GM10847 (cell line): ENCODE measurements around the gene SPEF1.

ENCODE experiments used
- POLR2A ChIP-seq: IDR thresholded peaks from 2 replicates; pipeline ENCODE4 v1.6.1; 2011; ENCODE audit not compliant: insufficient read length; ENCODE audit errors: extremely low read depth

The SPEF1 gene

DNA sequence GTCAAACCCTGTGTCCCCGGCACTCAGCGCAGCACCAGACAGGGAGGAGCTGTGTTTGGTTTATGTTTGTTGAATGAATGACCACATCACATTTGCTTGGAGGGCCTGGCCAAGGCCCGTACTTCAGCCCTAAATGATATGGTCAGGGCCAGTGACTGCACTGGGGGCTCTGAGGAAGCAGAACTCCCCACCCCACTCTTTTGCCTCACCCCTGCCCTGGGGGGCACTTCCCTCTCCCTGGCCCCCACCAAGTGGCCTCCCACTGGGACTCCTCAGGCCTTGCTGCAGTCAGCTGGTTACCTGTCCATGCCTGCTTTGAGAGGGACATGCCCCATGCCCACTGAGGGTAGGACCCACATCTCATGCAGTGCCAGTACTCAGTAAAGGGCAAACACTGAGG lies 16.6 kb downstream of the SPEF1 start:
- no peak for TF ChIP-seq POLR2A

GRCh38 chr20:3763671-3764601 lies 17.3 kb downstream of the SPEF1 start:
- TF ChIP-seq POLR2A: no peak

- TF ChIP-seq POLR2A: no peak
Observed at GRCh38 chr20:3760655-3761348, 20.4 kb downstream of the SPEF1 start.

DNA sequence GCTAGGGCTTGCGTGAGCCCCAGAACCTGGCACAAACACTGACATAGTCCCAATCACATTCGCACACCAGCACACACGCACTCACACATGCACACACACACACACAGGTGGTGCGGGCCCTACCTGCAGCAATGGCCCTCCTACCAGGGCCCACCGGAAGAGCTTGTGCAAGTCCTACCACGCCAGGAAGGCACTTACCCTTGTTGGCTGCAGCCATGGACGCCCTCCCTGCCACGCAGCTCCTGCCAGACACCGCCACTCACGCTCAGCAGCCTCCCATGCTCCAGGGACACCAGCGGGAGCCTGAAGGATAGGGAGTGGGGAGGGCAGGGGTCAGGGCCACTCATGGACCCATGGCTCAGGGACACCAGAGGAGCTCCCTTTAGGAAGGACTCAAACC lies 21.4 kb downstream of the SPEF1 start:
- no peak for TF ChIP-seq POLR2A

DNA sequence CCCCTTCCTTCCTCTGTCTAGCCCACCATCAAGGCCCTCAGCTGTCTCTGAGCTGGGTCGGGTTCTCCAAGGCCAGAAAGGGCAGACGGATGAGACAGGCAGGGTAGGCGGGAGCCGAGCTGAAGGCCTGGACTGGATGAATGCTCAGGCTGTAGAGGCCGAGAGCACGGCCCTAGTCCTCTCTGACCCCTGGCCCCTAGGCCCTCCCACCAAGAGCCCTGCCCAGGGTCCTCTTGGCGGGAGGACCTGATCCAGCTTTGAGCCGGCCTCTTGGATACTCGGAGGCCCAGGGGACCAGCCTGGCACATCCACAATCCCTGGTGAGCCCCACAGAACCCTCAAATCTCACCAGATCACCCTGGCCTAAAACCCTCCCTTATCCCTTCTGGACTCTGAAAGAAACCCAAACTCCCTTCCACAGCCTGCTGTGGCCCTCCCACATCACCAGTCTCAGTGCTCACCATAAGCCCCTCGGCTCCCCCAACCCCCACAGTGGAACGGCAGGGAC lies 21.9 kb downstream of the SPEF1 start:
- TF ChIP-seq POLR2A: no peak

GRCh38 chr20:3758566-3758965 lies 22.7 kb downstream of the SPEF1 start:
- no peak for TF ChIP-seq POLR2A

DNA sequence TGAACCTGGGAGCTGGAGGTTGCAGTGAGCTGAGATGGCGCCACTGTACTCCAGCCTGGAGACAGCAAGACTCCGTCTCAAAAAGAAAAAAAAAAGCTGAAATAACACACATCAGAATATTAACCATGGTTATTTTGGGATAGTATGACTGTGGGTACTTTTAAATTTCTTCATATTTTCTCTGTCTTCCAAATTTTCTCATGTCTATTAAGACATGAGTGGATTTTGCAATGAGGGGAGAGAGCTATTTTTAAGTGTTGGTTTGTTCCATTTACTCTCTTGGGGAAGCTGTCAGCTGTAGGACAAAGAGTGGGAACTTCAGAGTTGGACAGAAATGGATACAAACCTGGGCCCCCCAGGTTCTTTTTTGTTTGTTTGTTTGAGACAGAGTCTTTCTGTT lies 24.0 kb downstream of the SPEF1 start:
- no peak for TF ChIP-seq POLR2A

DNA sequence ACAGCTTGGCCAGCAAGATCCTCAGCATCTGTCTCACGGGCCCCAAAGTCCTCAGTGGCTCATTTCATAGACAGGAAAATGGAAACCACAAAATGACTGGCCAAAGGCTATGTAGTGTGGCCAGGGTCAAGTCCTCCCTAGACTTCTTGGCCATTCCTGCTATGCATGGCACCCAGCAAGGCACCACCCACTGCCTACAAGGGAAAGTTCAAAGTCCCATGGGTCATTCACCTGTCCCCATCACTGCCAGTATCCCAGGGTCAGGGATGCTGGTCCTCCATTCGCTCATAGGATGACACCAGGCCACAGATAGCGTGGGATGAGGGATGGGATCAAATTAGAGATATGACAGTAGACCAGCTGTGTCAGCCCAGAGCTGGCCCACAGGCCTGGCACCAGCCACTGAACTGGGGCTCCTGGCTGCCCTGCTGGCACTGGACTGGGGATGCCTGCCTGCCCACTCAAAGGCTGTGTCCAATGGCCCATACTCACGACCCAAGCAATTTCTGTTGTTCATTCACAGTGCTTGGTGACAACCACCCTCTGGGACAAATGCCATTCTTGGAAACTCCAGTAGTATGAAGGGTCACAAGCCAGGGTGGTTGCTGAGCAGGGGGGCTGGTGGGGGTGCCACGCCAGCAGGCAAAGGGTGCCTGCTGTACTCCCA lies 25.3 kb downstream of the SPEF1 start:
- TF ChIP-seq POLR2A: no peak

GRCh38 chr20:3755269-3755668 lies 26.0 kb downstream of the SPEF1 start:
- no peak for TF ChIP-seq POLR2A

- TF ChIP-seq POLR2A: no peak
Observed at GRCh38 chr20:3754276-3754630, 27.0 kb downstream of the SPEF1 start.

DNA sequence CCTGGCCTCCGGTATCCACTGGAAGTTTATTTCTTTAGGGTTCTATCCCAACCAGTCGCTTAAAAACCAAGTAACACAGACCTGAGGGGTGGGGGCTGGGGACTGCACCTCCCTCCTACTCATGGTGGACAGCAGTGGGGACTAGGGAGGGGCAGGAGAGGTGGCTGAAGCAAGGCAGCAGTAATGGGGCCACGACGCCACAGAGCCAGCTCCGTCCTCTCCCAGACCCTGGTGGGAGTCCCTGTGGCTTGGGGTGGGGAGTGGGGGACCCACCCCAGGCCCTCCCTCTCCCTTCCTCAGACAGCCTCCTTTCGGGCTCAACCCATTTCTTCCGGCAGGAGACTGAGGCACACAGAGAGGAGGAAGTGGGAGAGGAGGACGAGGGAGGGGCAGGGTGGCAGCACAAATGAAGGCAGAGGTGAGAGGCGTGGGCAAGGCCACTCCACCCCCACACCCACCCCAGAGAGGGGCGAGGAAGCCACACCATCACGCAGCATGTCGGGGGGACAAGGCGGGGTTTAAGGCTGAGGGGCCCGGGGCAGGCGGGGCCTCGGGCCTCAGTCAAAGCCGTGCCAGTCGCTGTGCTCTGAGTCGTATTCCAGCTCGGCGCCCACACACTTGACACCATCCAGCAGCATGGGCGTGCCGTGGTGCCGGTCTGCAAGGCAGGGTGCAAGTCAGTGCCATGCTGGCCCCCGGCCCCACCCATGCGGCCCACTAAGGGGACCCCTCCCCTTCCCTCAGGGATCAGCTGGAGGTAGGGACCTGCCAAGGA lies 27.6 kb downstream of the SPEF1 start:
- TF ChIP-seq POLR2A: no peak

GRCh38 chr20:3753098-3753497 lies 28.1 kb downstream of the SPEF1 start:
- TF ChIP-seq POLR2A: no peak

DNA sequence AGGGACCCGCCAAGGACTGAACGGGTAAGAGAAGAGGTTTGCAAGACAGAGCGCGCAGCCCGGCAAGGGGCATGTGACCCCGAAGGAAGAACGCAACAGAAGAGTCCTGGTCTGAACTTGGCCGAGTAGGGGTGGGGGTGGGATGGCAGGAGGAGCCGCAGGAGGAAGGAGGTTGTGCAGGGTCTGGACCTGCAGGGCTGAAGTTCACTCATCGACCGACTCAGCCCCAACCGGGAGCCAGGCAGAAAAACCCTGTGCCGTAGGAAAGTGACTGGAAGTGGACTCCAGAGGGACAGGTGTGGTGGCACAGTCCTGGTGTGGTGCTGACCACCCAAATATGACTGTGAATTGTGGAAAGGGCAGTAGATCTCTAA lies 28.9 kb downstream of the SPEF1 start:
- no peak for TF ChIP-seq POLR2A

- TF ChIP-seq POLR2A: no peak
Observed at GRCh38 chr20:3751675-3752385, 29.4 kb downstream of the SPEF1 start.

- TF ChIP-seq POLR2A: no peak
Observed at GRCh38 chr20:3751305-3751674, 30.0 kb downstream of the SPEF1 start.
